ENCODE measurements around the gene AVEN.
"Not testable (repeated sequence)": the region's sequence is repeated elsewhere in the genome, so short reads cannot be mapped to it uniquely, and the experiment has no call there.

Gene AVEN

DNA sequence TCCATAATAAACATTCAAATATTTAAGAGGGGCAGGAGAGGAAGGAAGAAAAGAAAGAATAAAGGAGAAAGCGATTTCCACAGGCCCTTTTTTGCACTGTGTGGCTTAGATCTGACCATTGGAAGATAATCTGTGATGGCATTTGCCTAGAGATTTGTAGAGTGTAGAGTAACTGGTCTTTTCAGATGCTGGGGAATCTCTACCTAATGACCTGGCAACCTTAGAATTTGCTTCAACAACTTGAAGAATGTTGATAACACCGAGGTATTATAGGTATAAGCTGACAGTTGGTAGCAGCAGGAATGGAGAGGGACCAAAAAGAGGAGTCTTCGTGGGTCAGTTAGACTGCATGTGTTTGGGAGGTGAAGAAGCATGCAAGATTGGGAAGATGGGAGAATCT is 20.9 kb upstream of the AVEN start:
- no peak overlapping the region for H3K4me2 ChIP-seq (ENCODE audit: low read length)
- no peak overlapping the region for H3K27ac ChIP-seq
- H3K4me1 ChIP-seq: no peaks in the 10 kb centered on the region
- no peaks in the 10 kb centered on the region for H3K36me3 ChIP-seq (ENCODE audit: control insufficient read depth, insufficient read depth, low read length)
- no peak overlapping the region for H3K4me3 ChIP-seq (ENCODE audit: low read depth, low read length)
- H3K79me2 ChIP-seq: no peaks in the 10 kb centered on the region
- H2AFZ ChIP-seq: no peak overlapping the region
- no peaks in the 10 kb centered on the region for H3K9me3 ChIP-seq (ENCODE audit: control insufficient read depth, low read length)
- TF ChIP-seq, protein P1, sequence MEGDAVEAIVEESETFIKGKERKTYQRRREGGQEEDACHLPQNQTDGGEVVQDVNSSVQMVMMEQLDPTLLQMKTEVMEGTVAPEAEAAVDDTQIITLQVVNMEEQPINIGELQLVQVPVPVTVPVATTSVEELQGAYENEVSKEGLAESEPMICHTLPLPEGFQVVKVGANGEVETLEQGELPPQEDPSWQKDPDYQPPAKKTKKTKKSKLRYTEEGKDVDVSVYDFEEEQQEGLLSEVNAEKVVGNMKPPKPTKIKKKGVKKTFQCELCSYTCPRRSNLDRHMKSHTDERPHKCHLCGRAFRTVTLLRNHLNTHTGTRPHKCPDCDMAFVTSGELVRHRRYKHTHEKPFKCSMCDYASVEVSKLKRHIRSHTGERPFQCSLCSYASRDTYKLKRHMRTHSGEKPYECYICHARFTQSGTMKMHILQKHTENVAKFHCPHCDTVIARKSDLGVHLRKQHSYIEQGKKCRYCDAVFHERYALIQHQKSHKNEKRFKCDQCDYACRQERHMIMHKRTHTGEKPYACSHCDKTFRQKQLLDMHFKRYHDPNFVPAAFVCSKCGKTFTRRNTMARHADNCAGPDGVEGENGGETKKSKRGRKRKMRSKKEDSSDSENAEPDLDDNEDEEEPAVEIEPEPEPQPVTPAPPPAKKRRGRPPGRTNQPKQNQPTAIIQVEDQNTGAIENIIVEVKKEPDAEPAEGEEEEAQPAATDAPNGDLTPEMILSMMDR (IDR thresholded peaks at IDR 0.05): no peak
- no peak overlapping the region for H3K9ac ChIP-seq
- no peaks in the 10 kb centered on the region for H3K27me3 ChIP-seq (ENCODE audit: control insufficient read depth, insufficient read depth, low read length)

DNA sequence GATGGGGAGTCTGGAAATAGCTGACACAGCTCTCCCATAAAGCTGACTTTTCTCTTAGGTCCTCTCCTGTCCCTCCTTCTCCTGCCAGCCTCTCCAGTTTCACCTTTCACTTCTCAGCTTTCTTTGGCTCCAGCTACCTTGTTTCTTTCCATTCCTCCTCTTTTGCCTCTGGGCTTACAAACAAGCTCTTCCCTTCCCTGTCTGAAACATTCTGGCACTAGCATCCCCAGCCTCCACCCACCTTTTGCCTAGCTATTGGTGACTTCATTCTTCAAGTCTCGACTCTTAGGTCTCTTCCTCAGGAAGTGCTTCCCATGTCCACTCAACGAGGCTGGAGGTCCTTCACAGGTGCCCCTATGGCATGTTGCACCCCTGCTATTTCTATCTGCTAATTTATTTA is 20.5 kb upstream of the AVEN start:
- H3K36me3 ChIP-seq (ENCODE audit: control insufficient read depth, insufficient read depth, low read length): no peaks in the 10 kb centered on the region
- no peak overlapping the region for H3K4me2 ChIP-seq (ENCODE audit: low read length)
- no peak overlapping the region for H2AFZ ChIP-seq
- no peaks in the 10 kb centered on the region for H3K79me2 ChIP-seq
- no peak overlapping the region for H3K9ac ChIP-seq
- TF ChIP-seq, protein P1 (IDR thresholded peaks at IDR 0.05): no peak
- H3K9me3 ChIP-seq (ENCODE audit: control insufficient read depth, low read length): no peaks in the 10 kb centered on the region
- H3K27me3 ChIP-seq (ENCODE audit: control insufficient read depth, insufficient read depth, low read length): no peaks in the 10 kb centered on the region
- H3K27ac ChIP-seq: no peak overlapping the region
- no peak overlapping the region for H3K4me3 ChIP-seq (ENCODE audit: low read depth, low read length)
- no peaks in the 10 kb centered on the region for H3K4me1 ChIP-seq

DNA sequence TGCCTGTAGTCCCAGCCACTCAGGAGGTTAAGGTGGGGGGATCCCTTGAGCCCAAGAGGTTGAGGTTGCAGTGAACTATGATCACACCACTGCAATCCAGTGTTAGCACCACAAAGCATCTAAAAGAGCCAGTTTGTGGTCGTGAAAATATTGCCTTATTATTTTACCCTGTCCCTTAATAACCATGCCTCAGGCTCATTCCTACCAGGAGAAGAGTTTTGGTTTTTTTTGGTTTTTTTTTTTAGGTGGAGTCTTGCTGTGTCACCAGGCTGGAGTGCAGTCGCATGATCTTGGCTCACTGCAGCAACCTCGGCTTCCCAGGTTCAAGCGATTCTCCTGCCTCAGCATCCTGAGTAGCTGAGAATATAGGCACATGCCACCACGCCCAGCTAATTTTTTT is 17.9 kb upstream of the AVEN start:
- no peaks in the 10 kb centered on the region for H3K79me2 ChIP-seq
- no peaks in the 10 kb centered on the region for H3K9me3 ChIP-seq (ENCODE audit: control insufficient read depth, low read length)
- no peak overlapping the region for H3K27ac ChIP-seq
- H3K9ac ChIP-seq: no peak overlapping the region
- H3K4me2 ChIP-seq (ENCODE audit: low read length): no peak overlapping the region
- no peak overlapping the region for H2AFZ ChIP-seq
- H3K36me3 ChIP-seq (ENCODE audit: control insufficient read depth, insufficient read depth, low read length): no peaks in the 10 kb centered on the region
- H3K4me1 ChIP-seq: no peaks in the 10 kb centered on the region
- no peak overlapping the region for H3K4me3 ChIP-seq (ENCODE audit: low read depth, low read length)
- H3K27me3 ChIP-seq (ENCODE audit: control insufficient read depth, insufficient read depth, low read length): no peaks in the 10 kb centered on the region
- TF ChIP-seq, protein P1 (IDR thresholded peaks at IDR 0.05): no peak

DNA sequence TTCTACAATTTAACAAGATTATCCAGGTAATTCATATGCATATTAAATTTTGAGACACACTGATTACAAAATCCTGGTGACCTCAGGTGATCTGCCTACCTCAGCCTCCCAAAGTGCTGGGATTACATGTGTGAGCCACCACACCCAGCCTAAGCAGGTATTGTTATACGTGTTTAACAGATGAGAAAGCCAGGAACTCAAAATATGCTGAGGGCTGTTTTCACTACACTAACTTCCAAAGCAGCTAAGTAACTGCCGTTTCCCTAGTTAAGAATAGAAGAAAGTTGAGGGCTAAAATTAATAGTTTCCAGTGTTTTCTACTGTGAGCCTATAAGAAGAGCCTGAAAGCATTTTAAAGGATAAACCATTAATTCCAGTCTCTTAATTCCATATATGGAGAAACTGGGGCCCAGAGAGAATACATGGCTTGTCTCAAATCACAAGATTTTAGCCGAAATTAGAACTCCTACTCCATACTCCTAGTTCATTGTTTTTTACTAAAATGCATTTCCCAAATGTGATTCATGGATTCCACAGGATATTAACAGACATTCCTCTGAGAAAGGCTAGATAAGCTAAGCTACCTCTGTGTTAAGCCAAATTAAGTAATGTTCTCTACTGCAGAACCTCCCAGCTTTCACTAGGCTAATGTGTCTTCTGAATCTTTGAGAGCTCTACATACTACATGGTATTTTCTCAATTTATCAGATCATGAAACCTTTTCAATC is 17.0 kb upstream of the AVEN start:
- Histone ChIP-seq H3K79me2 (no peaks in the 10 kb centered on the region), H3K27ac (no peak overlapping the region), H3K27me3 (ENCODE audit: control insufficient read depth, insufficient read depth, low read length) (no peaks in the 10 kb centered on the region), H3K9me3 (ENCODE audit: control insufficient read depth, low read length) (no peaks in the 10 kb centered on the region), H2AFZ (no peak overlapping the region), H3K36me3 (ENCODE audit: control insufficient read depth, insufficient read depth, low read length) (no peaks in the 10 kb centered on the region), H3K4me2 (ENCODE audit: low read length) (no peak overlapping the region), H3K4me1 (no peaks in the 10 kb centered on the region), H3K4me3 (ENCODE audit: low read depth, low read length) (no peak overlapping the region), H3K9ac (no peak overlapping the region)
- TF ChIP-seq, protein P1 (IDR thresholded peaks at IDR 0.05): no peak

DNA sequence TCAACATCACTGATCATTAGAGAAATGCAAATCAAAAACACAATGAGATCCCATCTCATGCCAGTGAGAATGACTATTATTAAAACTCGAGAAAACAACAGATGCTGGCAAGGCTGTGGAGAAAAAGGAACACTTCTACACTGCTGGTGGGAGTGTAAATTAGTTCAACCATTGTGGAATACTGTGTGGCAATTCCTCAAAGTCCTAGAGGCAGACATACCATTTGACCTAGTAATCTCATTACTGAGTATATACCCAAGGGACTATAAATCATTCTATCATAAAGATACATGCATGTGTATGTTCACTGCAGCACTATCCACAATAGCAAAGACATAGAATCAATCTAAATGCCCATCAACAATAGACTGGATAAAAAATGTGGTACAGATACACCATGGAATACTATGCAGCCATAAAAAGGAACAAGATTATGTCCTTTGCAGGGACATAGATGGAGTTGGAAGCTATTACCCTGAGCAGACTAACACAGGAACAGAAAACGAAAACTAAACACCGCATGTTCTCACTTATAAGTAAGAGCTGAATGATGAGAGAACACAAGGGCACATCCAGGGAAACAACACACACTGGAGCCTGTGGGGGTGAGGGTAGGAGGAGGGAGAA is 15.2 kb upstream of the AVEN start:
- H3K36me3 ChIP-seq (ENCODE audit: control insufficient read depth, insufficient read depth, low read length): no peaks in the 10 kb centered on the region
- H3K27ac ChIP-seq: no peak overlapping the region
- no peak overlapping the region for H3K4me3 ChIP-seq (ENCODE audit: low read depth, low read length)
- no peak overlapping the region for H3K9ac ChIP-seq
- no peaks in the 10 kb centered on the region for H3K9me3 ChIP-seq (ENCODE audit: control insufficient read depth, low read length)
- no peaks in the 10 kb centered on the region for H3K79me2 ChIP-seq
- no peaks in the 10 kb centered on the region for H3K4me1 ChIP-seq
- no peak overlapping the region for H3K4me2 ChIP-seq (ENCODE audit: low read length)
- TF ChIP-seq, protein P1 (IDR thresholded peaks at IDR 0.05): no peak
- H3K27me3 ChIP-seq (ENCODE audit: control insufficient read depth, insufficient read depth, low read length): no peaks in the 10 kb centered on the region
- H2AFZ ChIP-seq: no peak overlapping the region

DNA sequence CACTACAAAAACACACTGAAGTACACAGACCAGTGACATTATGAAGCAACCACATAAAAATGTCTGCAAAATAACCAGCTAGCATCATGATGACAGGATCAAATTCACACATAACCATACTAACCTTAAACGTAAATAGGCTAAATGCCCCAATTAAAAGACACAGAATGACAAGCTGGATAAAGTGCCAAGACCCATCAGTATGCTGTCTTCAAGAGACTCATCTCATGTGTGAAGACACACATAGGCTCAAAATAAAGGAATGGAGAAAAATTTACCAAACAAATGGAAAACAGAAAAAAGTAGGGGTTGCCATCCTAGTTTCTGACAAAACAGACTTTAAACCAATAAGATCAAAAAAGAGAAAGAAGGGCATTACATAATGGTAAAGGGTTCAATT is 11.4 kb upstream of the AVEN start:
- H3K9me3 ChIP-seq (ENCODE audit: control insufficient read depth, low read length); H3K27me3 ChIP-seq (ENCODE audit: control insufficient read depth, insufficient read depth, low read length); H3K79me2 ChIP-seq; H3K4me1 ChIP-seq; H3K27ac ChIP-seq; H3K4me3 ChIP-seq (ENCODE audit: low read depth, low read length); H3K36me3 ChIP-seq (ENCODE audit: control insufficient read depth, insufficient read depth, low read length); H2AFZ ChIP-seq; H3K9ac ChIP-seq; H3K4me2 ChIP-seq (ENCODE audit: low read length): not testable (repeated sequence)

Measured in parathyroid adenoma (tissue), 2 donors.